Spleen (tissue), 7 donors: ENCODE data around the gene DAO.

ENCODE experiments used
- POLR2A ChIP-seq, 3 donors: fragments of 450-650 bp; IDR thresholded peaks; one replicate each; pipeline ENCODE4 v1.5.1; 2017; ENCODE audit warnings: antibody characterized with exemption in 3 of 3, mild to moderate bottlenecking in 1 of 3
- POLR2AphosphoS5 ChIP-seq, 3 donors: sonication (generic); formaldehyde crosslinking; IDR thresholded peaks; one replicate each; pipeline ENCODE4 v1.5.1; 2017; ENCODE audit warnings: antibody characterized with exemption in 3 of 3
- TF ChIP-seq, protein P1 (sequence below), 11 experiments: fragments of 200-600 bp in 7 of 11; fragments of 450-650 bp in 4 of 11; sonication (generic) in 4 of 11; IDR thresholded peaks in 8 of 11; conservative IDR thresholded peaks in 3 of 11; 1 replicate in 7 of 11; 2 replicates in 4 of 11; pipeline versions ENCODE4 v1.4.0 to v1.8.0; 2016 to 2021; ENCODE audit warnings: antibody characterized with exemption in 11 of 11, inconsistent platforms in 4 of 11, mild to moderate bottlenecking in 1 of 11
- donor health status: DM: no; HTN: no; CAD: no; lungs with moderate emphysema.
- donor health status: DM: no; HTN: no; CAD: no.
- donor health status: DM: no; HTN: no; CAD: no.

- TF ChIP-seq, protein P1, sequence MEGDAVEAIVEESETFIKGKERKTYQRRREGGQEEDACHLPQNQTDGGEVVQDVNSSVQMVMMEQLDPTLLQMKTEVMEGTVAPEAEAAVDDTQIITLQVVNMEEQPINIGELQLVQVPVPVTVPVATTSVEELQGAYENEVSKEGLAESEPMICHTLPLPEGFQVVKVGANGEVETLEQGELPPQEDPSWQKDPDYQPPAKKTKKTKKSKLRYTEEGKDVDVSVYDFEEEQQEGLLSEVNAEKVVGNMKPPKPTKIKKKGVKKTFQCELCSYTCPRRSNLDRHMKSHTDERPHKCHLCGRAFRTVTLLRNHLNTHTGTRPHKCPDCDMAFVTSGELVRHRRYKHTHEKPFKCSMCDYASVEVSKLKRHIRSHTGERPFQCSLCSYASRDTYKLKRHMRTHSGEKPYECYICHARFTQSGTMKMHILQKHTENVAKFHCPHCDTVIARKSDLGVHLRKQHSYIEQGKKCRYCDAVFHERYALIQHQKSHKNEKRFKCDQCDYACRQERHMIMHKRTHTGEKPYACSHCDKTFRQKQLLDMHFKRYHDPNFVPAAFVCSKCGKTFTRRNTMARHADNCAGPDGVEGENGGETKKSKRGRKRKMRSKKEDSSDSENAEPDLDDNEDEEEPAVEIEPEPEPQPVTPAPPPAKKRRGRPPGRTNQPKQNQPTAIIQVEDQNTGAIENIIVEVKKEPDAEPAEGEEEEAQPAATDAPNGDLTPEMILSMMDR (IDR thresholded peaks at IDR 0.05 in 8 of 11, conservative IDR thresholded peaks at IDR 0.05 in 3 of 11): no peak
- TF ChIP-seq POLR2A (IDR thresholded peaks at IDR 0.05) (no peak), POLR2AphosphoS5 (IDR thresholded peaks at IDR 0.05) (no peak)
Observed at GRCh38 chr12:108935159-108935763, 55.4 kb downstream of the DAO start.
